Measurements from ENCODE around the gene SETD1A.

Gene SETD1A

GRCh38 chr16:31025339-31025738 is 67.8 kb downstream of the SETD1A start:
- no peak for DNase-seq

GRCh38 chr16:31029272-31029671 is 71.7 kb downstream of the SETD1A start:
- no peak for DNase-seq

GRCh38 chr16:31031276-31031675 is 73.7 kb downstream of the SETD1A start:
- DNase-seq = no peak

GRCh38 chr16:31032736-31033708 is 75.5 kb downstream of the SETD1A start, which contains the start of gene STX4:
TSS of gene STX4 (plus strand) at chr16:31033558. CDS start at chr16:31033806, 248 bp downstream.
- peak; percentile 96 for DNase-seq

DNA sequence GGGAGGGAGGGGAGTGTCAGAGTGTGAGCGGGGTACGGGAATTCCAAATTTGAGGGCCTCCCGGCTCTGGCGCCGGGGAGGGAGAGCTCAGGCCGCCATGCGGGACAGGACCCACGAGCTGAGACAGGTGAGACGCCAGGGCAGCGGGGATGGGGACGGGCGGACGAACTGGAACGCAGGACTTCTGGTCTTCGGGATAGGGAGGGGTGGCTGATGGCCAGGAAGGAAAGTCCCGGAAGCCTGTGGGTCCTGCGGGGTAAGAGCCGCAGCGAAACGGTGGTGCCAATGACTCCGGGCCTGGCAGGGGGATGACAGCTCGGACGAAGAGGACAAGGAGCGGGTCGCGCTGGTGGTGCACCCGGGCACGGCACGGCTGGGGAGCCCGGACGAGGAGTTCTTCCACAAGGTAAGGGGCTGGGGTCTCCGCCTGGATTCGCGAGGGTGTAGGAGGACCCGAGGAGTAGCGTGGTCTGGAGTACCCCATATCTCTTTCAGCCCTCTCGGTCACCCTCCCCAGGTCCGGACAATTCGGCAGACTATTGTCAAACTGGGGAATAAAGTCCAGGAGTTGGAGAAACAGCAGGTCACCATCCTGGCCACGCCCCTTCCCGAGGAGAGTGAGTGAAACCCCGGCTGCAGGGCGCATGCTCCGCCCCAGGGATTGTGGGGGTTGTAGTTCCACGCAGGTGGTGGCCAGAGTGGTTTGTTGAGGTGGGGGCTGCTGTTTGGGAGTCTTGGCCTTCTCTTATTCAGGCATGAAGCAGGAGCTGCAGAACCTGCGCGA is 76.3 kb downstream of the SETD1A start:
- peak; percentile 61 for DNase-seq

Data from T1000 (cell line).